HuH-7.5 (cell line): ENCODE results near the gene RNF4.
"Not testable (repeated sequence)": the region's sequence is repeated elsewhere in the genome, so short reads cannot be mapped to it uniquely, and the experiment has no call there.

Experiments used
- DNase-seq: peaks from one replicate; pipeline ENCODE4 v3.0.0; 2011; ENCODE audit warnings: low spot score

Gene RNF4

DNA sequence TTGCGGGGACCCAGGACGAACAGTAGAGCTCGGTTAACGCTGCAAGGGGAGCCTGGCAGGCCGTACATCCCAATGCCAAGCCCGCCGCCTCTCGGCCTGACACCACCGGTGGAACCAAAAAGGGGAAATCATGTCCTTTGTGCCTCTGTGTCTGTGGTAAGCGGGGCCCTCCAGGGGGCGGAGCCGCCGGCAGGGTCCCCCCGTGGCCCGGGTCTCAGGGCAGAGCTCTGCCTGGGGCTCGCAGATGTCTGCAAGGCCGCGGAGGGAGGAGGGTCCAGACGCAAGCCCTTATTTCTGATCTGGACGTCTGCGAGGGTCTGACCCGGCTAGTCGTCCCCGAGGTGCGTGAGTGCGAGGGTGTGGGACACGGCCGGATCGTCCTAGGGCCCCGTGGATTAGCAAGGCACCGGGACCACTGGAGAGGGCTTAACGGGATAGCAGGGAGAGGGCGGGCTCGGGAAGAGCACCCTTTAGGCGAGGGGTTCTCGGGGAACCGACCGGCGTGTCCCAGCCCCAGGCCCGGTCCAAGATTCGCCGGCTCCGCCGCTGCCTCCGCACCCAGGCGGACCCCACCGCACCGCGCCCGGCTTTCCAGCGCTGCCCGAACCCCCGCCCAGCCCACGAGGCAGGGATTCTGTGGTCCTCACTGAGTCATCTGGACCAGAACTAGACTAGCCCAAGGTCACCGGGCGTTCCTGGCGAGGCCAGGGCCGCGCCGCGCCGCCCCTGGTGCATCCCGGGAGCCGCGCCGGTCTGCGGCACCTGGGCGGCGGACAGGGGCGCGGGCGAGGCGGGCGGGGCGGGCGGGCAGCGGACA, 66.7 kb downstream of the RNF4 start:
- peak; percentile 33 for DNase-seq

DNA sequence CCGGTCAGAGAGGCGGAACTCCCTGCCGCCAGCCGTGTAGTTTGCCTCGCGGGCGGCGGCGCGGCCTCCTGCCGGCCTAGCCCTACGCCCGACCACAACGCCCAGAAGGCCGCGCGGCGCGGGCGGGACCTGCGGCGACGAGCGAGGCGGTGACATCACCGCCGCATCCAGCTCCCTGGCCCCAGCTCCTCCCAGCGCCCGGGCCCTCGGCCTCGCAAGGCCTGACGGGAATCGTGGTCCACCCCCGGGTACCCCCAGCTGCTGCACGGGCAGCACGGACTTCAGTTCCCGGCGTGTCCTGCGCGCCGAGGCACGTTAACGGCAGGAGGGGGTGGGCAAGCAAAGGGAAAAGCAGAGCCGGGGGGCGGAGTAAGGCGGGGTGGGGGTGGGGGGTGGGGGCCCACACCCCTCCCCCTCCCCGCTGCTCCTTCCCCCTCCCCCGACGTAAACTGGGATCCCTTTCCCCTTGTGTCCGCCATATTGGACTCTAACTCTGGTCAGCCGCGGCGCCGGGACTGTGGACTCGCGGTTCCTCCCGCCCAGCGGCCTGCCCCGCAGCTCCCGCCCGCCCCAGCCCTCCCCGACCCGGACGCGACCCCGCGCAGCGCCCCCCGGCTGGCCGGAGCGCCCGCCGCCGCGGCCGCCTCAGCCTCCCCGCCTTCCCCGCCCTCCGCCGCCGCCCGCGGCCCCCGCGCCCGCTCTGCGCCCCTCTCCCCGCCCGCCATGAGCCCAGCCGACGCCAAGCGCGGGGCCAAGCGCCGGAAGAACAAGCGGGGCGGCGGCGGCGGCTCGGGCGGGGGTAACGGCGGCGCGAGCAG, 67.5 kb downstream of the RNF4 start, which contains the start of gene FAM193A:
FAM193A (plus strand) TSS at position 455 of the 818 bp plus-strand sequence; CDS start at position 724, 269 bp downstream.
- peak; percentile 90 for DNase-seq

DNA sequence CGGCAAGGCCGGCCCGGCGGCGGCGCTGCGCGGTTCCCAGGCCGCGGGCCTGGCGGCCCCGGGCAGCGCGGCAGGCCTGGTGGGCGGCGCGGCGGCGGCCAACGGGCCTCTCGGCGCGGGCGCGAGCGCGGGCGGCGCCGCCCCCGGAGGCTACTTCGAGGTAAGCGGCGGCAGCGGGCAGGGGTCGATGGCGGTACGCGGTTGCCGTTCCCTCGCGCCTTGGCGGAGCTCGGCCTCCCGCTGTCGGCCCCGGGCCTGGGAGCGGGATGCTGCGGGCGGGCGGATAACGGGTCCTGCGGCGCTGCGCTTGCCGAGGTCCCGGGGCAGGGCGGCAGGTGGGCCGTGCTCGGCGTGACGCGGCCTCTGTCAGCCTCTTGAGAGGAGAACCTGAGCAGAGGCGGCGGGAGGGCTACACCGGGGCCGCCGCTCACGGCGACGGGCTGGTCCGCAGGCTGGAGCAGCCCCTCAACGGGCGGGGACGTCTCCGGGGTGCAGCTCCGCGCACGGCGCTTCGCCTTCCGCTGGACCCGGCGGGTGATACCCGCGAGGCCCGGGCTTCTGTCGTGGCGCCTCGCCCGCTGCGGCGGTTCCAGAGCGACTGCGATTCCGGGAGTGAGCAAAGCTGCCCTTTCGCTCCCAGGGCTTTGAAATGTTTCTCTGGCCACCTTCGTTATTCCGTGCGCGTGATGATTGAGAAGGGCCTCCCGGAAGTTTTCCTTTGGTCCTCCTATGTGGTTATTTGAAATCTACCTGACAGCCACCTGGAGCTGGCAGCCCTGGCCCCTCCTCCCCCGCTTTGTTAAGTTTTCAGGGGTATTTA, 68.3 kb downstream of the RNF4 start:
- DNase-seq = no peak

DNA sequence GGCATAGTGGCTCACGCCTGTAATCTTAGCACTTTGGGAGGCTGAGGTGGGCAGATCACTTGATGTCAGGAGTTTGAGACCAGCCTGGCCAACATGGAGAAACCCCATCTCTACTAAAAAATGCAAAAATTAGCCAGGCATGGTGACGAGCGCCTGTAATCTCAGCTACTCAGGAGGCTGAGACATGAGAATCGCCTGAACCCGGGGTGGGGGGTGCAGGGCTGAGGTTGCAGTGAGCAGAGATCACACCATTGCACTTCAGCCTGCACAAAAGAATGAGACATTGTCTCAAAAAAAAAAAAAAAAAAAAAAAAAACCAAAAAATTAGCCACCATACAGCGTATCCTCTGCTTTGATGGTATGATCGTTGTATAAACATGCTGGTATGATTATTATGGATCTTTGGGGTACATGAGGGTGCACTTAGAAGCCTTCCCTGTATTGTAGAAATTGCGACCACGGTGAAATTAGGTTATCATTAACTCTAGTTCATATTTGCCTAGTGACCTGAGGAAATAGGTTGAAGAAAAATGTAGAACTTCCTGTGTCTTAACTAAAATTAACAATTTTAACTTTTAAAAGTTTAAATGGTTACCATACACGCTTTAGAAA, 74.8 kb downstream of the RNF4 start:
- not testable (repeated sequence) for DNase-seq

DNA sequence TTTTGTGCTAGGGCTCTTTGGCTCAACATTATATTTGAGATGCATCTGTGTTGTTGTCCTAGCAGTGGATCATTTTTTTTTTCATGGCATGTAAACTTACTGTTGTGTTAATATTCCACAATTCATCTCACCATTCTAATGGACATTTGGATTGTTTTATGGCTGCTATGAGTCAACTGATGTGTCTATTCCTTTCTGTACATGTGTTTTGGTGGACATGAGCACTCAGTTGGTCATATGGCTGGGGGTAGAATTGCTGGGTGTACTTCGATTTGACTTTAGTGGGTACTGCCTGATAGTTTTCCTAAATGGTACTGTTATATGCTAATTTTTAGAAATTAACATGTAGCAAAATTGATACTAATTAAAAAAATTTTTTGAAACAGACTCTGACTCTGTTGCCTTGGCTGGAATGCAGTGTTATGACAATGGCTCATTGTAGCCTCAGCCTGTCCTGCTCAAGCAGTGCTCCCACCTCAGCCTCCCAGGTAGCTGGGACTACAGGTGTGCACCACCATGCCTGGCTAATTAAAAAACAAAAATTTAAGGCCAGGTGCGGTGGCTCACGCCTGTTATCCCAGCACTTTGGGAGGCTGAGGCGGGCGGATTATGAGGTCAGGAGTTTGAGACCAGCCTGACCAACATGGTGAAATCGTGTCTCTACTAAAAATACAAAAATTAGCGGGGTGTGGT, 76.6 kb downstream of the RNF4 start:
- no peak for DNase-seq

DNA sequence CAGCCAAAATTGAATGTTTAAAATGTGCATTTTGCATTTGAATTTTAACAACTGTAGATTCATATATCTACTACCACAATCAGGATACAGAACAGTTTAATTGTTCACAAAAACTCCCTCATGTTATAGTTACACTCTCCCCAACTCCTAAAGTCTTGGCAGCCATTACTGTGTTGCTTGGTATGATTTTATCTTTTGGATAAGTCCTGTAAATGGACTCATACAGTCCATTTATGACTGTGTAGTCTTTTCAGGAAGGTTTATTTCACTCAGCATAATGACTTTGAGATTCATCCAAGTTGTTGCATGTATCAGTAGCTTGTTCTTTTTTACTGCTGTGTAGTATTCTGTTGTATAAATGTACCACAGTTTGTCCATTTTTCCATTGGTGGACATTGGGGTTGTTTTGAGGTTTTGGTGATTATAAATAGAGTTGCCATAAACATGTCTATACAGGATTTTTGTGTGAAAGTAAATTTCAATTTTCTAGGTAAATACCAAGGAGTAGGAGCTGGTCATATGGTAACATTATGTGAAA, 77.4 kb downstream of the RNF4 start:
- no peak for DNase-seq

DNA sequence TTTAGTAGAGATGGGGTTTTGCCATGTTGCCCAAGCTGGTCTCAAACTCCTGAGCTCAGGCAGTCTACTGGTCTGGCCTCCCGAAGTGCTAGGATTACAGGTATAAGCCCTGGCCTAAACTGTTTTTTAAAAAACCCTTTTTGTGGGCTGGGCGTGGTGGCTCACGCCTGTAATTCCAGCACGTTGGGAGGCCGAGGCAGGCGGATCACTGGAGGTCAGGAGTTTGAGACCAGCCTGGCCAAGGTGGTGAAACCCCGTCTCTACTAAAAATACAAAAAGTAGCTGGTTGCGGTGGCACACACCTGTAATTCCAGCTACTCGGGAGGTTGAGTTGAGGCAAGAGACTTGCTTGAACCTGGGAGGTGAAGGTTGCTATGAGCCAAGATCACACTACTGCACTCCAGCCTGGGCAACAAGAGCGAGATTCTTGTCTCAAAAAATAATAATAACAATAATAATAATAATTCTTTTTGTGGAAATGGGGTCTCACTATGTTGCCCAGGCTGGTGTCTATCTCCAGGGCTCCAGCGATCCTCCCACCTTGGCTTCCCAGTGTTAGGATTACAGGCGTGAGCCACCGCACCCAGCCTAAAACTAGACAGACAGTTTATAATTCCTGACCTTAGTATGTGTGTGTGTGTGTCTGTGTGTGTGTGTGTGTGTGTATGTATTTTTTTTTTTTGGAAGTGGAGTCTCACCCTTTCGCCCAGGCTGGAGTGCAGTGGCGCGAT, 78.2 kb downstream of the RNF4 start:
- not testable (repeated sequence) for DNase-seq

DNA sequence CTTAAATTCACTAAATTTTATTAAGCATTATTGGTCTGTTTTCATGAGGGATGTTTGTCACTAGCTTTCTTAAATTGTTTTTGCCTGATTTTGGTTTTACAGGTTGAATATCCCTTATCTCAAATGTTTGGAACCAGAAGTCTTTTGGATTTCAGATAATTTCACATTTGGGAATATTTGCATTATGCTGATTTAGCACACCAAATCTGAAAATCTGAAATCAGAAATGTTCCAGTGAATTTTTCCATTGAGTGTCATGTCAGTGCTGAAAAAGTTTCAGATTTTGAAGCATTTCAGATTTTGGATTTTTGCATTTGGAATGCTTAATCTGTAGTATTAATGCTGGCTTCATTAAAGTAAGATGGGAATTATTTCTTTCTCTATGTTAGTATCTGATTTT, 82.2 kb downstream of the RNF4 start:
- no peak for DNase-seq

DNA sequence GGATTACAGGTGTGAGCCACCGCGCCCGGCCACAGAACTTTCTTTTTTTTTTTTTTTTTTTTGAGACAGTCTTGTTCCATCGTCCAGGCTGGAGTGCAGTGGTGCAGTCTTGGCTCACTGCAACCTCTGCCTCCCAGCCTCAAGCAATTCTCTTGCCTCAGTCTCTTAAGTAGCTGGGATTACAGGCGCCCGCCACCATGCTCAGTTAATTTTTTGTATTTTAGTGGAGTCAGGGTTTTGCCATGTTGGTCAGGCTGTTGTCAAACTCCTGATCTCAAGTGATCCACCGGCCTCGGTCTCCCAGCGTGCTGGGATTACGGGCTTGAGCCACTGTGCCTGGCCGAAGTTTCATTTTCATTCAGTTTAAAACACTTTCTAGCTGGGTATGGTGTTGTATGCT, 83.9 kb downstream of the RNF4 start:
- no peak for DNase-seq

DNA sequence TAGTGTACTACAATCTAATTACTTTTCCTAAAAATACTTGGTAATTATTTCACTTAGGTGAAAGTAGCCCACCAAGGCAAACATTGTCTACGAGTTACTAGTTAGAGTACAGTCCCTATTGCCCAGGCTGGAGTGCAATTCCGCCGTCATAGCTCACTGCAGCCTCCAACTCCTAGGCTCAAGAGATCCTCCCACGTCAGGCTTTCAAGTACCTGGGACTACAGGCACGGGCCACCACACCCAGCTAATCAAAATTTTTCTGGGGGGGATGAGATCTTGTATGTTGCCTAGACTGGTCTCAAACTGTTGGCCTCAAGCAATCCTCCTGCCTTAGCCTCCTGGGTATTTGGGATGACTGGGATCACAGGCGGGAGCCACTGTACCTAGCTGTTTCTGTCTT, 89.4 kb downstream of the RNF4 start:
- DNase-seq = no peak

DNA sequence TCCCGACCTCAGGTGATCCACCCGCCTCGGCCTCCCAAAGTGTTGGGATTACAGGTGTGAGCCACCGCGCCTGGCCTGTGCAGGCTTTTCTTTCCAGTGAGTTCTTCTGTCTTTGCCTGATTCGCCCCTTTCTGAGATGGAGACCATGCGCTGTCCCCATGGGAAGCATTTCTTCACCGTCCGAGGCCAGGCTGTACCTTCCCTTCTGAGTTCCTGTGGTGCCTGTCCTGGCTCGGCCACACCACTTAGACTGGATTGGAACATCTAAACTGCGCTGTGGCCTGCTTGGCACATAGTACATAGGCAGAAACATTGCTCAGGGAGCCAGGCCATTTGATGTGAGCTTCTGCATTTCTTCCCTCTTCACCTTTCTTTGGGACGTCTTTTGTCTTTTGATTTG, 91.3 kb downstream of the RNF4 start:
- DNase-seq = no peak
